Duodenal mucosa (tissue), 2 donors: Measurements from ENCODE around the gene GLG1.

Experiments
- H3K27ac ChIP-seq: one replicate; pipeline ENCODE4 v1.7.0; 2013; ENCODE audit warnings: low read depth, low read length
- H3K27me3 ChIP-seq, 2 donors: one replicate each; pipeline ENCODE4 v1.7.0; 2013; ENCODE audit warnings: low read length in 2 of 2, control low read depth in 1 of 2; ENCODE audit not compliant: insufficient read depth in 2 of 2, control insufficient read depth in 1 of 2
- H3K36me3 ChIP-seq, 2 donors: one replicate each; pipeline ENCODE4 v1.7.0; 2013; ENCODE audit warnings: low read length in 2 of 2, control low read depth in 1 of 2; ENCODE audit not compliant: insufficient read depth in 2 of 2, control insufficient read depth in 1 of 2
- H3K4me1 ChIP-seq, 2 donors: one replicate each; pipeline ENCODE4 v1.7.0; 2013; ENCODE audit warnings: low read length in 2 of 2, control low read depth in 1 of 2; ENCODE audit not compliant: insufficient read depth in 2 of 2, control insufficient read depth in 1 of 2
- H3K4me3 ChIP-seq, 2 donors: one replicate each; pipeline ENCODE4 v1.7.0; 2013; ENCODE audit warnings: low read length in 2 of 2, low read depth in 1 of 2
- H3K9ac ChIP-seq, 2 donors: one replicate each; pipeline ENCODE4 v1.7.0; 2013; ENCODE audit warnings: low read length in 2 of 2, low read depth in 1 of 2
- H3K9me3 ChIP-seq, 2 donors: one replicate each; pipeline ENCODE4 v1.7.0; 2013; ENCODE audit warnings: low read length in 2 of 2, control low read depth in 1 of 2; ENCODE audit not compliant: control insufficient read depth in 1 of 2

Gene GLG1

GRCh38 chr16:74611721-74612120, 4.8 kb upstream of the GLG1 start:
- peaks cover 6% of the 10 kb centered on the region in 2 donors for H3K4me1 ChIP-seq
- H3K27me3 ChIP-seq, result no peaks in the 10 kb centered on the region
- no peak overlapping the region for H3K27ac ChIP-seq
- no peak overlapping the region for H3K4me3 ChIP-seq
- no peak overlapping the region for H3K9ac ChIP-seq
- H3K9me3 ChIP-seq, result no peaks in the 10 kb centered on the region
- H3K36me3 ChIP-seq, result no peaks in the 10 kb centered on the region

DNA sequence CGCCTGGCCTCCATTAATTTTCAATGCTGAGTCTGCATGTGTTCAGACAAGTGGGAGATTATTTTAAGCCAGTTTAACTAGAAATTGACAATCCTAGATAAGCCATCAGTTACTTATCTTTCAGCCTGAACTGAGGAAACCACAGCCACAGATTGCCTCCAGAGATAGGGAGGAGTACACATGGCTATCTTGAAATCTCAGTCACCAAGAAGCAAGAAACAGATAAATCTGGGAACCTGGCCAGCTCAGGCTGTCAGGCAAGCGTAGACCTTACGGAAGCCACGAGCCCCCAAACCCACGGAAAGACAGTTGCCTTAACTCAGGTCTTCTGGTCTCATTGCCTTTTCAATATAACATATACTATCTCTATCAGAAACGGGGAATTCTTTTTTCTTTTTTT, 2.0 kb upstream of the GLG1 start:
- no peaks in the 10 kb centered on the region for H3K27me3 ChIP-seq
- peaks cover 22 to 24% of the 10 kb centered on the region in 2 donors for H3K4me1 ChIP-seq
- no peak overlapping the region for H3K4me3 ChIP-seq
- H3K36me3 ChIP-seq, result no peaks in the 10 kb centered on the region
- H3K9me3 ChIP-seq, result no peaks in the 10 kb centered on the region
- no peak overlapping the region for H3K9ac ChIP-seq
- no peak overlapping the region for H3K27ac ChIP-seq

- Histone ChIP-seq H3K4me3 (no peak overlapping the region), H3K9me3 (no peaks in the 10 kb centered on the region), H3K27ac (no peak overlapping the region), H3K4me1 (peaks cover 22 to 30% of the 10 kb centered on the region in 2 donors), H3K36me3 (no peaks in the 10 kb centered on the region), H3K27me3 (no peaks in the 10 kb centered on the region), H3K9ac (no peak overlapping the region)
These were observed 1.5 kb upstream of the GLG1 start for GRCh38 chr16:74608381-74608780.

- no peak overlapping the region for H3K27ac ChIP-seq
- H3K4me1 ChIP-seq, result peaks cover 22 to 30% of the 10 kb centered on the region in 2 donors
- peak overlapping the region in 1 of 2 donors; percentile 8 for H3K9ac ChIP-seq
- H3K27me3 ChIP-seq, result no peaks in the 10 kb centered on the region
- H3K4me3 ChIP-seq, result peak overlapping the region in 1 of 2 donors; percentile 97
- no peaks in the 10 kb centered on the region for H3K9me3 ChIP-seq
- H3K36me3 ChIP-seq, result no peaks in the 10 kb centered on the region
These were observed 1.0 kb upstream of the GLG1 start for GRCh38 chr16:74607962-74608356.

GRCh38 chr16:74607310-74607961, 522 bp upstream of the GLG1 start:
- Histone ChIP-seq H3K27ac (peak overlapping the region; percentile 93), H3K4me3 (peak overlapping the region; percentile 97 to 99), H3K9ac (peak overlapping the region; percentile 8 to 84), H3K9me3 (no peaks in the 10 kb centered on the region), H3K27me3 (no peaks in the 10 kb centered on the region), H3K36me3 (no peaks in the 10 kb centered on the region), H3K4me1 (peaks cover 22 to 30% of the 10 kb centered on the region in 2 donors)

GRCh38 chr16:74605746-74606520, 981 bp downstream of the GLG1 start:
- H3K4me1 ChIP-seq, result peaks cover 32 to 44% of the 10 kb centered on the region in 2 donors
- peak overlapping the region; percentile 97 to 99 for H3K4me3 ChIP-seq
- no peaks in the 10 kb centered on the region for H3K36me3 ChIP-seq
- no peaks in the 10 kb centered on the region for H3K27me3 ChIP-seq
- H3K27ac ChIP-seq, result no peak overlapping the region
- no peaks in the 10 kb centered on the region for H3K9me3 ChIP-seq
- H3K9ac ChIP-seq, result peak overlapping the region; percentile 84 to 93

DNA sequence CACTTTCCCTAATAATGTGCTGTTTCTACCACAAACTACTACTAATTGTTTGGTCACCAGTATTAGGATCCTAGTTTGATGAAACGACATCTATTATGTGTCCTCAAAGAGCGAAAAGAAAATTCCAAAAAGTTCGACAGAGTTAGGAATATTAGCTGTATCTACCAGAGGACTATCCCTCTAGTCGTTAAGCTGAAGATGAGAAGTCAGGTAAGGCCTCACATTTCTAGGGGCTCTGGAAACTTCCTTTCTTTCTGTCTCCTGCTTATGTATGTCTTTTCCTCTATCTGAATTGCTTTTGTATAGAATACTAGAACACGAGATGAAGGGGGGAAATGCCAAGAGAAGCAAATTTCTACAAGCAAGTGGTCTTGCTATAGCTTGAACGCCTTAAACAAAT, 1.6 kb downstream of the GLG1 start:
- Histone ChIP-seq H3K27me3 (no peaks in the 10 kb centered on the region), H3K9ac (peak overlapping the region; percentile 28 to 84), H3K36me3 (no peaks in the 10 kb centered on the region), H3K27ac (no peak overlapping the region), H3K4me3 (peak overlapping the region; percentile 97 to 99), H3K4me1 (peaks cover 34 to 47% of the 10 kb centered on the region in 2 donors), H3K9me3 (no peaks in the 10 kb centered on the region)

- Histone ChIP-seq H3K4me1 (peaks cover 34 to 47% of the 10 kb centered on the region in 2 donors), H3K4me3 (peak overlapping the region in 1 of 2 donors; percentile 4)
These were observed 3.1 kb downstream of the GLG1 start for GRCh38 chr16:74603848-74604247.

DNA sequence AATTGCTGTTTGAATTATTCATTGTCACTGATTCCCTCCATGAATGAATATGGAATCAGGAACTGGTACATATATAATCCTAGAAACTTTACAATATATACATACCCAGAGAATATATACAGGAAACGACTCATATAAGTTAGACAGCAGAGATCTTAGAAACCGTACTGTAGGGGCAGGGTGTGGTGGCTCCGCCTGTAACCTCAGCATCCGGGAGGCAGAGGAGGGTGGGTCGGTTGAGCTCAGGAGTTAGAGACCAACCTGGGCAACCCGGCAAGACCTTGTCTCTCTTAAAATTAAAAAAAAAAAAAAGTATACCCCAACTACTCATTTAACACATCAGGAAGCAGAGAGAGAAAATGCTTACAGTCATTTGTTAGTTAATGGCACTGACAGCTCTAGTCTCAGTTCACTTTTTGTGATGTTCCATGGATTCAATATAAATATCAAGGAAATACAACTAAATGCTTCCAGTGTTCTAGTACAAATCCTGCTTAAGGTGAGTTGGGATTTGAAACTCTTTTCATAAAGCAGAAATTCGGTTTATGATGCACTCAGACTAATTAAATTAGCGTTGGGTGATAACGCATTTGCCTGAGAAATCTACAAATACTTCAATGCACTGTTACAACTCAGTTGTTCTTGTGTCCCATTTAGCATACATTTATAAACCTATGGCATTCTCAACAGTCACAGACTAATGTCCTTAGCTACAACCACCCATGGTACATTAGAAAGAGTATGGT, 5.6 kb downstream of the GLG1 start:
- Histone ChIP-seq H3K4me1 (peaks cover 29 to 41% of the 10 kb centered on the region in 2 donors), H3K27me3 (no peaks in the 10 kb centered on the region), H3K9ac (no peak overlapping the region), H3K4me3 (no peak overlapping the region), H3K9me3 (no peaks in the 10 kb centered on the region), H3K27ac (no peak overlapping the region), H3K36me3 (peaks cover 0 to 6% of the 10 kb centered on the region in 2 donors)

More at GRCh38 chr16:74603848-74604247, 3.1 kb downstream of the GLG1 start:
- H3K27me3 ChIP-seq, result no peaks in the 10 kb centered on the region
- no peak overlapping the region for H3K9ac ChIP-seq
- no peaks in the 10 kb centered on the region for H3K36me3 ChIP-seq
- H3K27ac ChIP-seq, result no peak overlapping the region
- H3K9me3 ChIP-seq, result no peaks in the 10 kb centered on the region

DNA sequence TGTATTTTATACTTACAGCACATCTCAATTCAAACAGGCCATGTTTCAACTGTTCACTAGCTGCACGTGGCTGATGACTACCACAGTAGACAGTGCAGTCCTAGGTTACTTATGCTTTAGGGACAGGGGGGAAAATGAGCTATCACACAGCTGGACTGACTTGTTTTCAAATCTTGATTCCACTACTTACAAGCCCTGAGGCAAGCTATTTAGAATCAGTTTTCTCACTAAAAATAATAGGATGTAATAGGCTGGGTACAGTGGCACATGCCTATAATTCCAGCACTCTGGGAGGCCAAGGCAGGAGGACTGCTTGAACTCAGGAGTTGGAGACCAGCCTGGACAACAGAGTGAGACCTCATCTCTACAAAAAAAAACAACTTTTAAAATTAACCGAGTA, 10.3 kb downstream of the GLG1 start:
- Histone ChIP-seq H3K27me3 (no peaks in the 10 kb centered on the region), H3K36me3 (peaks cover 0 to 6% of the 10 kb centered on the region in 2 donors), H3K4me3 (no peak overlapping the region), H3K4me1 (peaks cover 9 to 10% of the 10 kb centered on the region in 2 donors), H3K9me3 (no peaks in the 10 kb centered on the region), H3K27ac (no peak overlapping the region), H3K9ac (no peak overlapping the region)
